ENCODE results near the gene TNNI3. TPM values are rescaled to one million over a fixed set of nuclear protein-coding genes. Genes with fewer than 3 reads are reported as not detected.
A peak's percentile ranks its signal among the peaks of the same experiment; 100 is the strongest.

TNNI3 gene
- total and polyA plus RNA-seq, 9 of the 15 experiments (the other 6 are each of a cell fraction or from before 2014, with no cell fraction given), result 4.7 to 158 (median 42.0) TPM

DNA sequence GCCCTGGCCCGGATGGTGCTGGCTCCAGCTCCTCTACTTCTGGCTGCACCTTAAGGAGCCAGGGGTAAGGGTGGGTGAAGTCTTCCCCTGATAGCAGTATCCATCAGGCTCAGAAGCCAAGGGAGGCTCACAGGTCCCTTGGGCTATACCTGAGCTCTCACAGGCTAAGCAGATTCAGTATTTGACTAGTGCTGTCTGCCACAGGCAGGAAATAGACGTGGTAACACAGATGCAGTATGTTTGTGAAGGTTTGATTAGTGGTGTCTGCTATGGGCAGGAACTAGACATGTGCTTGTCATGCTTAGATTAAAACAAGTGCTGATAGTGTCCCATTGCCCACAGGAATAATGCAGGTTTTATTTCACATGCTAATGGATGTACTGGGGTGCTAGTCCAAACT is 18.5 kb upstream of the TNNI3 start (continued):
- TF ChIP-seq, protein P1, sequence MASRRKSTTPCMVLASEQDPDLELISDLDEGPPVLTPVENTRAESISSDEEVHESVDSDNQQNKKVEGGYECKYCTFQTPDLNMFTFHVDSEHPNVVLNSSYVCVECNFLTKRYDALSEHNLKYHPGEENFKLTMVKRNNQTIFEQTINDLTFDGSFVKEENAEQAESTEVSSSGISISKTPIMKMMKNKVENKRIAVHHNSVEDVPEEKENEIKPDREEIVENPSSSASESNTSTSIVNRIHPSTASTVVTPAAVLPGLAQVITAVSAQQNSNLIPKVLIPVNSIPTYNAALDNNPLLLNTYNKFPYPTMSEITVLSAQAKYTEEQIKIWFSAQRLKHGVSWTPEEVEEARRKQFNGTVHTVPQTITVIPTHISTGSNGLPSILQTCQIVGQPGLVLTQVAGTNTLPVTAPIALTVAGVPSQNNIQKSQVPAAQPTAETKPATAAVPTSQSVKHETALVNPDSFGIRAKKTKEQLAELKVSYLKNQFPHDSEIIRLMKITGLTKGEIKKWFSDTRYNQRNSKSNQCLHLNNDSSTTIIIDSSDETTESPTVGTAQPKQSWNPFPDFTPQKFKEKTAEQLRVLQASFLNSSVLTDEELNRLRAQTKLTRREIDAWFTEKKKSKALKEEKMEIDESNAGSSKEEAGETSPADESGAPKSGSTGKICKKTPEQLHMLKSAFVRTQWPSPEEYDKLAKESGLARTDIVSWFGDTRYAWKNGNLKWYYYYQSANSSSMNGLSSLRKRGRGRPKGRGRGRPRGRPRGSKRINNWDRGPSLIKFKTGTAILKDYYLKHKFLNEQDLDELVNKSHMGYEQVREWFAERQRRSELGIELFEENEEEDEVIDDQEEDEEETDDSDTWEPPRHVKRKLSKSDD (conservative IDR thresholded peaks at IDR 0.05; ENCODE audit: low read length), result no peak

DNA sequence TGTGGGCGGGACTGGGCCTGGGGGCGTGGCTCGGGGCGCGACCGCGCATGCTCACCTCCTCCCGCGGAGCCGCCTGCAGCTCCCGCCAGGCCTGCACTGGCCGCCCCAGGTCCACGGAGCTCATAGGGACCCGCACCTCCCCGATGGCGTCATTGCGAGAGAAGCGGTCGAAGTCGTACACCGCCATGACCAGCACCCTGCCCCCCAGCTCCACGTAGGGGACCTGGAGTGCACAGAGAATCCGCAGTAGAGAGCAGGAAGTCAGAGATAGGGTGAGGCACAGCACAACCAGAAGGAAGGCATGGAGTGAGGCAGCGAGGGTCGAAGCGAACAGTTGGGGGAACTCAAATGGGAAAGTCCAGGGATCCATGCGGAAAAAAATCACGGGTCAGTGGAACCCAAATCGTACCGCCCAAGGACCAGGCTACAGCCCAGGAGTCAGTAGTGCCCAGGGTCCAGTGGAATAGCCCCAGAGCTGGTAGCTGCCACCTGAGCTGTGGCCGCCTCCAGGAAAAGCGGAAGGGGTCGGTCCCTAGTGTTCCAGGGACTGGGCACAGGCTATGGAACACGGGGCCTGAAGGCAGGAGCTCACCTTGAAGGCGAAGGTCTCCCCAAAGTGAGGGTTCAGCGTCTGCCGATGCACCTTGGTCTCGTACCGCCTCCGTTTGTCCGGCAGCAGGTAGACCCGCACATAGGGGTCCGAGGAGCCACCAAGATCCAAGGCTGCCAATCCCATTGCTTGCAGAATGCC is 17.8 kb upstream of the TNNI3 start:
- no peaks in the 10 kb centered on the region; the same call in 2 of the 3 replicates for H3K79me2 ChIP-seq (ENCODE audit: control insufficient read depth, insufficient read depth, low read length)
- peak overlapping the region; percentile 75 for H3K27ac ChIP-seq (ENCODE audit: extremely low read depth, low read depth, low read length)
- DNase-seq (ENCODE audit: extremely low read depth in 1 of 4, low spot score in 3 of 4), result peak; percentile 90 to 96 (median 94)
- WGBS (ENCODE audit: insufficient coverage, low coverage, missing lambda C conversion rate), result 21% methylated on average over 37 of the region's 43 CpGs
- ATAC-seq, result peak; percentile 83
- H3K27me3 ChIP-seq (ENCODE audit: control insufficient read depth in 2 of 2, insufficient read depth in 2 of 2, low read length in 2 of 2), result no peaks in the 10 kb centered on the region
- H3K4me2 ChIP-seq (ENCODE audit: insufficient read depth, low read length), result peak overlapping the region; percentile 88
- ChIA-PET CTCF (ENCODE audit: low intra/inter-chr PET ratio) (no interaction called here), POLR2A (interaction anchor here (0.6 to 2.7 kb wide), 13 partner anchors 9 to 278 kb away, joined by 3 to 19 read pairs (median 4); partner anchors contain the start of genes DNAAF3, PPP6R1, PTPRH and UBE2S)
- H3K9me3 ChIP-seq (replicated peaks; ENCODE audit: control insufficient read depth, insufficient read depth, low read depth, low read length), result no peaks in the 10 kb centered on the region
- intact Hi-C loops (cut with micrococcal nuclease) (no loop called here), in situ Hi-C loops (cut with MboI) (no loop called here)
- BruUV-seq (replicated peaks), result TSS peak; percentile 88
- peaks cover 37 to 55% of the 10 kb centered on the region in 2 experiments for H3K4me1 ChIP-seq (replicated peaks in 1 of 2; ENCODE audit: control insufficient read depth in 2 of 2, insufficient read depth in 2 of 2, low read length in 2 of 2)
- H4K20me1 ChIP-seq (replicated peaks; ENCODE audit: control insufficient read depth, insufficient read depth, low read length), result peaks cover 10% of the 10 kb centered on the region
- peak overlapping the region; percentile 60 for H3K4me3 ChIP-seq
- no peaks in the 10 kb centered on the region for H3K36me3 ChIP-seq (ENCODE audit: control insufficient read depth, insufficient read depth, low read length)
- H3K9ac ChIP-seq (ENCODE audit: insufficient read depth in 1 of 2, low read depth in 2 of 2, low read length in 2 of 2), result peak overlapping the region; percentile 72 to 94
- FAIRE-seq, result peak; percentile 91
- peak overlapping the region; percentile 95 for H2AFZ ChIP-seq (ENCODE audit: low read depth, low read length)
- H3K9me1 ChIP-seq (ENCODE audit: control insufficient read depth, insufficient read depth, low read length), result no peaks in the 10 kb centered on the region
- TF ChIP-seq ATF1 (CRISPR knock-in tag; IDR thresholded peaks at IDR 0.05), result no peak
- TF ChIP-seq ATF1 (tag; IDR thresholded peaks at IDR 0.05), result peak; percentile 76
- peak; percentile 56; the same call in 1 of the 2 replicates for TF ChIP-seq EP400 (IDR thresholded peaks at IDR 0.05)
- no peak for TF ChIP-seq HDAC3 (IDR thresholded peaks at IDR 0.05; ENCODE audit: borderline replicate concordance, partially characterized antibody)
- TF ChIP-seq ZEB2 (IDR thresholded peaks at IDR 0.05), result peak; percentile 26; the same call in 1 of the 2 replicates
- TF ChIP-seq, protein P2, sequence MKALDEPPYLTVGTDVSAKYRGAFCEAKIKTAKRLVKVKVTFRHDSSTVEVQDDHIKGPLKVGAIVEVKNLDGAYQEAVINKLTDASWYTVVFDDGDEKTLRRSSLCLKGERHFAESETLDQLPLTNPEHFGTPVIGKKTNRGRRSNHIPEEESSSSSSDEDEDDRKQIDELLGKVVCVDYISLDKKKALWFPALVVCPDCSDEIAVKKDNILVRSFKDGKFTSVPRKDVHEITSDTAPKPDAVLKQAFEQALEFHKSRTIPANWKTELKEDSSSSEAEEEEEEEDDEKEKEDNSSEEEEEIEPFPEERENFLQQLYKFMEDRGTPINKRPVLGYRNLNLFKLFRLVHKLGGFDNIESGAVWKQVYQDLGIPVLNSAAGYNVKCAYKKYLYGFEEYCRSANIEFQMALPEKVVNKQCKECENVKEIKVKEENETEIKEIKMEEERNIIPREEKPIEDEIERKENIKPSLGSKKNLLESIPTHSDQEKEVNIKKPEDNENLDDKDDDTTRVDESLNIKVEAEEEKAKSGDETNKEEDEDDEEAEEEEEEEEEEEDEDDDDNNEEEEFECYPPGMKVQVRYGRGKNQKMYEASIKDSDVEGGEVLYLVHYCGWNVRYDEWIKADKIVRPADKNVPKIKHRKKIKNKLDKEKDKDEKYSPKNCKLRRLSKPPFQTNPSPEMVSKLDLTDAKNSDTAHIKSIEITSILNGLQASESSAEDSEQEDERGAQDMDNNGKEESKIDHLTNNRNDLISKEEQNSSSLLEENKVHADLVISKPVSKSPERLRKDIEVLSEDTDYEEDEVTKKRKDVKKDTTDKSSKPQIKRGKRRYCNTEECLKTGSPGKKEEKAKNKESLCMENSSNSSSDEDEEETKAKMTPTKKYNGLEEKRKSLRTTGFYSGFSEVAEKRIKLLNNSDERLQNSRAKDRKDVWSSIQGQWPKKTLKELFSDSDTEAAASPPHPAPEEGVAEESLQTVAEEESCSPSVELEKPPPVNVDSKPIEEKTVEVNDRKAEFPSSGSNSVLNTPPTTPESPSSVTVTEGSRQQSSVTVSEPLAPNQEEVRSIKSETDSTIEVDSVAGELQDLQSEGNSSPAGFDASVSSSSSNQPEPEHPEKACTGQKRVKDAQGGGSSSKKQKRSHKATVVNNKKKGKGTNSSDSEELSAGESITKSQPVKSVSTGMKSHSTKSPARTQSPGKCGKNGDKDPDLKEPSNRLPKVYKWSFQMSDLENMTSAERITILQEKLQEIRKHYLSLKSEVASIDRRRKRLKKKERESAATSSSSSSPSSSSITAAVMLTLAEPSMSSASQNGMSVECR (CRISPR knock-in tag; IDR thresholded peaks at IDR 0.05), result peak; percentile 84
- TF ChIP-seq CEBPG (CRISPR knock-in tag; IDR thresholded peaks at IDR 0.05), result peak; percentile 37; the same call in 1 of the 2 replicates
- no peak for TF ChIP-seq CEBPG (tag; conservative IDR thresholded peaks at IDR 0.05 in 1 of 2, IDR thresholded peaks at IDR 0.05 in 1 of 2)
- 0 out of 2 replicates have a peak, but pooled peaks have one; percentile 47 for TF ChIP-seq DNMT1 (IDR thresholded peaks at IDR 0.05)
- TF ChIP-seq NFIC (IDR thresholded peaks at IDR 0.05), result peak; percentile 32; the same call in 1 of the 2 replicates
- TF ChIP-seq POLR2A (conservative IDR thresholded peaks at IDR 0.05), result peak; percentile 86
- TF ChIP-seq KDM2B (CRISPR knock-in tag; IDR thresholded peaks at IDR 0.05), result no peak
